ENCODE data around the gene MAPK7. TPM values are rescaled to one million over a fixed set of nuclear protein-coding genes. Genes with fewer than 3 reads are reported as not detected.
A peak's percentile ranks its signal among the peaks of the same experiment; 100 is the strongest.

The MAPK7 gene
- total RNA-seq, 1 donor from 2014 or later: 39.3 TPM

- Mint-ChIP-seq H3K4me1 (peaks cover 16% of the 10 kb centered on the region), H3K4me3 (peak within 1 kb of the TSS; percentile 97)
These were observed 15.8 kb upstream of the MAPK7 start, which contains the start of gene B9D1 for GRCh38 chr17:19362277-19363113. TSS of gene B9D1 (minus strand) at chr17:19362723. CDS start at chr17:19362569, 154 bp downstream.

GRCh38 chr17:19363114-19363438, 15.2 kb upstream of the MAPK7 start:
- Mint-ChIP-seq H3K9me3 (no peaks in the 10 kb centered on the region), H3K27ac (ENCODE audit: unreplicated experiment) (no peak overlapping the region), H3K27me3 (ENCODE audit: low read depth) (peaks cover 3% of the 10 kb centered on the region), H3K4me3 (peak overlapping the region; percentile 97), H3K4me1 (peaks cover 16% of the 10 kb centered on the region), H3K36me3 (ENCODE audit: low read depth) (no peaks in the 10 kb centered on the region)
- no peak for TF ChIP-seq CTCF (conservative IDR thresholded peaks at IDR 0.05)
- no peak for DNase-seq (ENCODE audit: low read depth, low spot score)

More at GRCh38 chr17:19362277-19363113, 15.8 kb upstream of the MAPK7 start, which contains the start of gene B9D1:
- peak; percentile 97 for DNase-seq (ENCODE audit: low read depth, low spot score)
- Mint-ChIP-seq H3K27ac (ENCODE audit: unreplicated experiment) (peak within 1 kb of the TSS; percentile 90), H3K36me3 (ENCODE audit: low read depth) (no peaks in the 10 kb centered on the region), H3K27me3 (ENCODE audit: low read depth) (peaks cover 3% of the 10 kb centered on the region), H3K9me3 (no peaks in the 10 kb centered on the region)
- TF ChIP-seq CTCF (conservative IDR thresholded peaks at IDR 0.05): peak; percentile 99

- DNase-seq (ENCODE audit: low read depth, low spot score): no peak
- peak overlapping the region; percentile 81 for H3K27ac Mint-ChIP-seq (ENCODE audit: unreplicated experiment)
- peaks cover 3% of the 10 kb centered on the region for H3K27me3 Mint-ChIP-seq (ENCODE audit: low read depth)
- H3K4me3 Mint-ChIP-seq: peak overlapping the region; percentile 97
- no peaks in the 10 kb centered on the region for H3K36me3 Mint-ChIP-seq (ENCODE audit: low read depth)
- H3K9me3 Mint-ChIP-seq: no peaks in the 10 kb centered on the region
- peaks cover 16% of the 10 kb centered on the region for H3K4me1 Mint-ChIP-seq
- TF ChIP-seq CTCF (conservative IDR thresholded peaks at IDR 0.05): no peak
These were observed 14.8 kb upstream of the MAPK7 start for GRCh38 chr17:19363460-19364035.

GRCh38 chr17:19364699-19365498, 13.4 kb upstream of the MAPK7 start:
- no peak for TF ChIP-seq CTCF (conservative IDR thresholded peaks at IDR 0.05)
- Mint-ChIP-seq H3K9me3 (no peaks in the 10 kb centered on the region), H3K27me3 (ENCODE audit: low read depth) (peaks cover 3% of the 10 kb centered on the region), H3K4me1 (peaks cover 16% of the 10 kb centered on the region), H3K36me3 (ENCODE audit: low read depth) (no peaks in the 10 kb centered on the region), H3K4me3 (peak overlapping the region; percentile 64), H3K27ac (ENCODE audit: unreplicated experiment) (no peak overlapping the region)
- DNase-seq (ENCODE audit: low read depth, low spot score): no peak

- Mint-ChIP-seq H3K36me3 (ENCODE audit: low read depth) (no peaks in the 10 kb centered on the region), H3K4me3 (no peak overlapping the region), H3K27me3 (ENCODE audit: low read depth) (peaks cover 3% of the 10 kb centered on the region), H3K9me3 (no peaks in the 10 kb centered on the region), H3K27ac (ENCODE audit: unreplicated experiment) (no peak overlapping the region), H3K4me1 (peaks cover 16% of the 10 kb centered on the region)
- DNase-seq (ENCODE audit: low read depth, low spot score): no peak
- TF ChIP-seq CTCF (conservative IDR thresholded peaks at IDR 0.05): no peak
These were observed 12.8 kb upstream of the MAPK7 start for GRCh38 chr17:19365499-19365817.
